SIG-M5 treated with dmso at 0.1 percent for 504 hours (cell line): Measurements from ENCODE around the gene PCBP4.

Experiments used
- DNase-seq: peaks from one replicate; lab custom pipeline; 2025; ENCODE audit not compliant: unreplicated experiment; lab: John Stamatoyannopoulos, UW

Gene PCBP4

DNA sequence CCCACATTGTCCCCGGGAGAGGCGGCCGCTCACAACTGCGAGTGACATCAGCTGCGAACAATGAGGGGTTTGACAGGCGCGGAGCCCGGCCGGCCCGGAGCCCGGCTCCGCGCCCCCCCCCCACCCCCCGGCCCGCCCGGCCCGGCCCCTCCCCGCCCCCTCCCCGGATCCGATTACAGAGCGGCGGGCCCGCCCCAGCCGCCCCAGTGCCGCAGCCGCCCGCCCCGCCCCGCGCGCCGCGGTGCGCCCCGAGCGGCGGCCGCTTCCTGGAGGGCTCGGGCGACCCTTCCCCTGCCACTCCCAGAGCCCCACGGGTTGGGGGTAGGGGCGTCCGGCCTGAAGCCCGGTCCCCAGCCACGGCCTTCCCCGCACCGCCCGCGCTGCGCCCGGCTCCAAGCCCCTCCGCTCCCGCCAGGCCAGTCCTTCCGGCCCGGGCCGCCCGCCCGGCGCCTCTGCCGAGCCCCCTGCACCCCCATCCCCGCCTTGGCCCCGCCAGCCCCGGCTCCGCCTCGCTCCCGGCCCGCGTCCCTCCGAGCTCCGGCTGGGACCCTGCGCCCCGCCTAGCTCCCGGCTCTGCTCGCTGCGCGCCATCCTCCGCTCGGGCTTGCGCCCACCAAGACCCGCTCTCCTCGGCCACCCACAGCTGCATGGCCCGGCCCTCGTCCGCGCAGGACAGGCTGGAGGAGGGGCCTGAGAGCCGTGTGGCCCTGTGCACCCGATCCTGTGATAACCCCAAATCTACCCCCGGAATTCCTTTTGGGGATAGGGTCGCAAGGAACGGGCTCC, at the start of gene PCBP4:
Gene PCBP4 (minus strand): TSS at position 71 of the 786 bp plus-strand sequence. CDS start 6,214 bp downstream, outside the sequence.
- DNase-seq = no peak

DNA sequence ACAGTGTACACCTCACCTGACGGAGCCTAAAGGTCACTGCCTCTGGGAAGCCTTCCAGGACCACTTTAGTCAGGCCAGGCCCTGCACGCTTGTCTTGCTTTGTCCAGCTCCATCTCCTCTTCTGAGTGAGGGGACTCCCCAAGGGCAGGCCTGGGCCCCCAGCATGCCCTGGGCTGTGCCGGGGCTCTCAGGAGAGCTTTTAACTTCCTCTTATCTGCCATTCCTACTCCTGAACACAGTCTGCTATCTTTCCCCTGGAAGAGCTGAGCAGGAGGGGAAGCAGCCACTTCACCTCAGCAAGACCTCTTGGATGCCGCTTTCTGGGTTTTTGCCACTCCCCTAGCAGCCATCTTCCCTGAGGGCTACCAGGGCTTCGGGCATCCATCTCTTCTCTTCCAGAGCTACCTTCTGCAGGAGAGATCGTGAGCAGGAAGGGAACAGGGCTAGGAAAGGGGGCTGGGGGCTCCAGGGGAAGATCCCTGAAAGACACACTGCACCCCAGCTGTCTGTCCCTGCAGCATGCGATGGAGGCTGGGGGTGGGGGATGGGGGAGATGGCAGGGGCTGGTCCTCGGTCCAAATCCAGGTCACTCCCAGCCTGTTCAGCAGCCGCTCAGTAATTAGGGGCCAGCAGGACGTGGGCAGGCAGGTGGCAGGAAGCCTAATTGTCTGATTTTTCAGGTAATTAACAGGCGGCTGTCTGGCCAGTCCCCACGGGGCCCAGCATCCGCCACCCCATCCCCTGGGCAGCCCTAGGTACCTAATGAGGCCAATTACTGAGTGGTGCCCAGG, 48.4 kb upstream of the PCBP4 start:
- no peak for DNase-seq

DNA sequence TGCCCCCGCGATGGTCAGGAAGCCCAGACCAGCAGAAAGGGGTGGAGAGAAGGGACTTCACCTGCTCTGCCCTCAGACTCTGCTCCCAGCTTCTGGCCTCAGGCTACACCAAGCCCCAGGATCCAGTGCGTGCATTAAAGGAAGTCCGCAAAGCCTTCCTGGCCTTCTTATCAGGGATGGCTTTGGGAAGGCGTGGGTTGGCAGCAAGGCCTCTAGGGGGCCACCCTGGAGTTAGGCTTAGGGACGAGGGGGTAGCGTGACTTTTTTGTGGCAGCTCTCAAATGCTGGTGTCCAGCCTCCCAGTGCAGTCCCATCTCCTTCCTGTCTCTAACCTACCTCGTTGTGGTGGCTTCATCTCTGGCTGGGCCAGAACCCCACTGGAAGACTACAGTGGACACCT, 47.4 kb upstream of the PCBP4 start:
- peak; percentile 13 for DNase-seq

DNA sequence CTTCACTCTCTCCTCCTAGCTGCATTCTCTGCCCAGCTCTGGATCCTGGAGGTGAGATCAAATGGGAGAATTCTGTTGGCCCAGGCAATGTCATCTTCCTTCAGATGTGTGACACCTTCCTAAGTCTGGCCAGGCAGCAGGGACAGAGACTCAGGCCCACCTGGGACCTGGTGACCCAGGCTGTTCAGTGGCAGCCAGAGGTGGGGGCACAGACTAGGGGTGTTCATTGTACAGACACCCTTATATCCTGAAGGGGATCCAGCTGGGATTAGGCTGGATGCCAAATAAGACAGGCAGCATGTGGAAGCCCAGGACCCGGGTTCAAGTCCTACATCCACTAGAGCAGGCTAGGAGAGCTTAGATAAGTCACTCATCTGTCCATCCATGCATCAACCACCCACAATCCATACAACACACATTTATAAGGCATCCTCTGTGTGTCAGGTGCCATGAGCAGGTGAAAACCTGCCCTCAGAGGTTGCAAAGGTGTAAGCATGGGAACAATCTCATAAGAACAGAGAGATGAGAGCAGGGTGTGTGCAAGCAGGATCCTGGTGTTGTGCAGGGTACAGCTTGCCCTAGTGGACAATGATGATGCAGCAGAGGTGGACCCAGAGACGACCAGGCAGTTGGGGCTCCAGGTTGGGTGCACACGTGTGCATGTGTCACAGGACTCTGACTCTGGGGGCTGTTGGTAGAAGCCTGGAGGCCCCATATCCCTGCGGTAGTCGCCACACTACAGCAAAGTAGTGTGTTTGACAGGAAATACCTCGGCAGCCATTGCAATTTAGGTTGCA, 46.7 kb upstream of the PCBP4 start:
- DNase-seq = no peak

DNA sequence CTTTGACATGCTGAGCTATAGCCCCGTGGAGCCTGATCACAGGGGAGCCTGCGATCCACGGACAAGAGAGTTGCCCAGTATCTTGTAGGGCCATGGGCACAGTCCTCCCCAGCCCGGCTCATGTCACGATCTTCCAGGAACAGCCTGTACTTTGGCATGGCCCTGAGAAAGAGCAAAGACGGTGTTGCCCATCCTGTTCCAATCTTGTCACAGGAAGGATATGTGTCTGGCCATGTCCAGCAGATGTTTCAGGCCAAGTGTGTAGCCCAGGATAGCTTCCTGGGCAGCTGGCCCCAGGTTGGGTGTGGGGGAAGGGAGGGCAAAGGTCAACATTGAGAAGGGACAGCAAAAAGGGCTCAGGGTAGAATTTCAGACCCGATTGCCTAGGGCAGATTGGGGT, 45.4 kb upstream of the PCBP4 start:
- no peak for DNase-seq

DNA sequence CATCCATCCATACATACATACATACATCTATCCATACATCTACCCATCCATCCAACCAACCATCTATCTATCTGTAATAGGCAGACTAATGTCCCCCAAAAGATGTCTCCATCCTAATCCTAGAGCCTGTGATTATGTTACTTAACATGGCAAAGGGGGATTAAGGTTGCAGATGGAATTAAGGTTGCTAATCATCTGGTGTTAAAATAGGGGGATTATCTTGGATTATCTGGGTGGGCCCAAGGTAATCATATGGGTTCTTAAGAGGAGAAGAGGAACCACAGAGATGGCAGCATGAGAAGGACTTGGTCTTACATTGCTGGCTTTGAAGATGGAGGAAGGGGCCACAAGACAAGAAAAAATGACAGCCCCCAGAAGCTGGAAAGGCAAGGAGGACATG, 43.2 kb upstream of the PCBP4 start:
- no peak for DNase-seq

DNA sequence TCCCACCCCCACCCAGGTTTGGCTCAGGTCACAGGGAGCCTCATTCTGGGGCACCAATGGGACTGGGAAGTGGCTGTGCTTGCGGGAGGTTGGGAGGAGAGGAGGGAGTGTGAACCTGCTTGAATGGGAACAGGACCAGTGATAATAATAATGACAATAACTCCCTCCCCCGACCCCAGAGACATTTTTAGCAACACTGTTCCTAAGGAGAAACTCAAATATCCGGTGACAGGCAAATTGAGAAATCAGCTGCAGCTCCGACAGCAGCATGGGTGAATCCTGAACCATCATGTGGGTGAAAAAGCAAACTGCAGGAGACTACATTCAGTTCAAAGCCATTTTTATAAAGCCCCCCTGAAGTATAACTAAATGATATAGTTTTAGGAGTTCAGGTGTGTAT, 40.0 kb upstream of the PCBP4 start:
- DNase-seq = peak; percentile 74

DNA sequence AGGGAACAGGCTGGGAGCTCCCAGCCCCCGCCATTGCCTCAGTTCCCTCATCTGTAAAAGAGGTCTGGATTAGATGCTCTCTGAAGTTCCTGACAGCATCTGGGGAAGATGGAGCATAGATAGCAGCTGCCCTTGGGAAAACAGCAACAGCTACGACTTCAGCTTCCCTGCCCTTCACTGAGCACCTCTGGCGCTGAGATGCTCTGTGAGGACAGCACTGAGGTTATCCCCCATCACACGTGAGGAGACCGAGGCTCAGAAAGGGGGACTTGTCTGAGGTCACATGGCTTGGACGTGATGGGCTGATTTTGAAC, 39.5 kb upstream of the PCBP4 start:
- no peak for DNase-seq

DNA sequence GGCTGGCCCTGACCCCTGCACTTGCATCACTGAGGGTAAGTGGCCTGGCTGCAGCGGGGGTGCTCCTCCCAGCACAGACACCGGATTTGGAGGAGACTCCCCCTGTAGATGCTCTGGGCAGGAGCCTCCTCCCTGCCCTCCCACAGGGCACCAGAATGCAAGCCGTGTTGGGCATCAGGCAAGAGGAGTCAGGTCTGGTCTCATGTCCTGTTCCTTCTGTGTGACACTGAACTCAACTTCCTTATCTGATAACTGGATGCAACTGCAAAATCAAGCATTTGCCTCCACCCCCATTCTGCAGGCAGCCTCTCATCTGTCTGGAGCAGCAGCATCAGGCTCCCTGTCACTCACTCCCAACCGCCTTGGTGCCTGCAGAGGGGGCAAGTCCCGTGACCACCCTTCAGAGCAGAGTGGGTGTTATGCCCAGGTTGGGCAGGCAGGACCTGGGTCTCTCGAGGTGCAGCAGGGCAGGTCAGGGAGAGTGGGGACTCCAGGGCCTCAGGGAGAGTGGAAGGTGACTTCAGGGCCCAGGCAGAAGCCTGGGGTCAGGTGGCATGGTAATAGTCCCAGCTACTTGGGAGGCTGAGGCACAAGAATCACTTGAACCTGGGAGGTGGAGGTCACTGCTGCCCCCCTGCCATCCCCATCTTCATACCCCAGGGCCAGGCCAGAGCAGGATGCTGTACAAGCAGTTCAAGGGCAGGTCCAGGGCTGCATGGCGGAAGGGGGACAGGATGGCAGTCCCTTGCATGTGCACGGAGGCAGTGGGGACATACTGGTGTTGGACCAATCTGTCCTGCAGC, 39.0 kb upstream of the PCBP4 start:
- DNase-seq = peak; percentile 45

DNA sequence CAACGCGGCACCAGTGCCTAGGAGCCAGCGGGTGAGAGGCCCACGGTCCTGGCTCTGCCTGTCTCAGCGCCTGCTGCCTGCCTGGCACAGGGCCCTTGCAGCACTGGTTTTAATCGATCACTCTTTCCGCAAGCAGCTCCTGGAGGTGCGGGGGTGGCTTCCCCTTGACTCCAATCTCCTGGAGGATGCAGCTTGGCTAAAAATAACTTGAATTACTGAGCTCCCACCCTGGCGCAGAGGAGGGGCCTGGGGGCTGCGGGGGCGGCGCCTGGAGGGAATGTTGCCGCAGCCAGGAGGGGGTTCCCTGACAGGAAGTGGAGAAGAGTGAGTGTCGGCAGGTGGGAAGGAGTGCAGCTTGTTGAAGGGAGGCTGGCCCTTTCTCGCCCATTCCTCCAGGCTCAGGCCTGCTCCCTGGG, 38.3 kb upstream of the PCBP4 start:
- DNase-seq = no peak

DNA sequence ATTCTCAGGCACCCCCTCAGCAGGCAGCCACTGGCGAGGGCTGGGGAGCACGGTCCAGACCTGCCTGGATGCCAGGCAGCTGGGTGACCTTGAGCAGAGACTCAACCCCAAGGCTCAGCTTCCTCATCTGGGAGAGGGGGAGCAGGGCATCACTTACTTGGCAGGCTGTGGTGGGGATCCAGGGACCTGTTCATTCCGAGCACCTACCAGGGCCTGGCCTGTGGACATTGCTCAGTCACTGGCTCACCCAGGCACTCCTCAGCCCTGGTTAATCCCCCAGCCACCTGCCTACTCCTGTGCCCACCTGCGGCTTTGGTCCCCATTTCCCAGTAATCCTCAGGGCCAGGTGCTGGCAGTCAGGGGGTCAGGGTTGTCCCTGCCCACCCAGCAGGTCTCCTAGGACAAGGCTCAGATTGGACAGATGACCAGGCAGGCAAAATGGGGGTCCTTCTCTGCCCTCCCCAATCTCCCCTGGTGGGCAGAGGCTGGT, 37.7 kb upstream of the PCBP4 start:
- no peak for DNase-seq

DNA sequence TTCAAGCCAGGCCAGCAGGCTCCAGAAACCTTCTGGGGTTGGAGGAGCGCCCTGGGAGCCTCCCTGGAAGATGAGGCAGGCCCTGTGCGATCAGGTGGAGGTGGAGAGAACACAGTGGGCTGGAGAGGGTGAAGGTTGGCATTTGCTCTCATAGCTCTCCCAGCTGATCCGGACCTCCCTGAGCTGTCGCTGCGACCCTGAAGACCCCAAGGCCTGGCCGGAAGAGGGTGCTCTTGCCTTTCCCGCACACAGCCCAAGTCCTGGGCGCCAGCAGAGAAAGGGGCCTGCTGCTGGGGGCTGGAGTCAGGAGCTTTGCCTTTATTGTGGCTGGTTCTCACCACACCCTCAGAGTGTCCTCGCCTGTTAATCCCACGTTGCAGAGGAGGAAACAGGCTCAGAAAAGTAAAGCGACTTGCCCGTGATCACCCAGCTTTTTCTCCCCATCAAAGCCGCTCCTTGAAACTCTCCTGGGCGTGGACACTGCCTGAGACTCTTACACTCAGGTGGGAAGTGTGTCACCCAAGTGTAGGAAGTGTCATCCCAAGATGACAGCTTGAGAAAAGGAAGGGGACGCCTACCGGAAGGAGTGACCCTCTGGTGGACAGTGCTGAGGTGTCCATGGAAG, 37.0 kb upstream of the PCBP4 start:
- peak; percentile 16 for DNase-seq

DNA sequence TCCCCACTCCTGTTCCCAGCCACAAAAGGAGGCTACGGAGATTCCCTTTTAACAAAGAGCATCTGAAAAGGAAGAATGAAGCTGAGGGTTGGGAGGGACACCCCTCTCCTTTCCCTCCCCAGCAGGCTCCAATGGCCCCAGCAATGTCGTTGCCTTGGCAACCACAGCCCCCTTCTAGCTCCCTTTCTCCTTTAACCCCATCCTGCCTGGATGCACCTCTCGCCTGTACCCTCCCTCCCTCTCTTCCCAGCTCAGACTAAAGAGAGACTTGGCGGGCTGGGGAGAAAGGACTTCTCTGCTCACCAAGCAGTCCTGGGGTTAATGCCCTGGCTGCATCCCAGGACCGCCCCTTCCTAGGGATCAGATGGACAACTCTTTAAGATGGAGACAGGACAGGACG, 35.5 kb upstream of the PCBP4 start:
- no peak for DNase-seq

DNA sequence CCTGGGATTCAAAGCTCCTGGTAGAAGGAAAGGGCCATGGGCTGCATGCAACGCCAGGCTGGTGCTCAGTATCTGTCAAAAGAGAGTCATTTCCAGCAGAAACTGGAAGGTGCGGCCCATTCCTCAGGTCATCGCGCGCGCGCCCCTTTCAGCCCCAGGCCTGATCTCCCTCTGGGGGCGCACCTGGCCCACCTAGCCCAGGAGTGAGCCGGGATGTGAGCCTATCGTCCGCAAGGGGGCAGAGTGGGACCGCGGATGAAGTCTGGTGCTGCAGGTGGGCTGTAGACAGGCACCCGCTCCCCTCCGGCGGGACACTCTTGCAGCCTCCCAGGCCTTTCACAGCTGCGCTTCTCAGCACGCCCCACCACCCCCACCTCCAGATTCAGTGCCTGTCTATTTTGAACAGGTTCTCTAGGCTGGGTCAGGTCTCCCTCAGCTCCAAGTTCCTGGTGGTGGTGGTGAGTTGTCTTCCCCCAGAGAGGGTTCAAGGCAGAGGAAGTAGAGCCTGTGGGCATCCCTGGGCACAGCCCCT, 34.3 kb upstream of the PCBP4 start:
- DNase-seq = peak; percentile 59

DNA sequence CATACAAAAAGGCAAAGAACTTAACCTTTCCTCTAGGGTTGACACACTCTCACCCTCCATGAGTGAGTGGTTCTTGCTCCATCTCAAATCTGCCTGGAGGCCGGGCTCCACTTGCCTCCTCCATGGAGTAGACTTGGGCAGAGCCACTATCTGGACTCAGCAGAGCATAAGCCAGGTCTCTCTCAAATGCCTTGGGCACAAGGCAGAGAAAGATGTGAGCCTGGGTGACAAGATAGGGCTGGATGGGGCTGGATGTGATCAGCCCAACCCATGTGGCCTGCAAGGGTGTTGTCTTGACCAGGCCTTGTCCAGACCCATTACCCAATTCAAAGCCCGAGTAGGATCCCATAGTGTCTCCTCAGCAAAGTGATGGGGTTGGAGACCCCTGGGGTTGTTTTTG, 32.6 kb upstream of the PCBP4 start:
- no peak for DNase-seq

DNA sequence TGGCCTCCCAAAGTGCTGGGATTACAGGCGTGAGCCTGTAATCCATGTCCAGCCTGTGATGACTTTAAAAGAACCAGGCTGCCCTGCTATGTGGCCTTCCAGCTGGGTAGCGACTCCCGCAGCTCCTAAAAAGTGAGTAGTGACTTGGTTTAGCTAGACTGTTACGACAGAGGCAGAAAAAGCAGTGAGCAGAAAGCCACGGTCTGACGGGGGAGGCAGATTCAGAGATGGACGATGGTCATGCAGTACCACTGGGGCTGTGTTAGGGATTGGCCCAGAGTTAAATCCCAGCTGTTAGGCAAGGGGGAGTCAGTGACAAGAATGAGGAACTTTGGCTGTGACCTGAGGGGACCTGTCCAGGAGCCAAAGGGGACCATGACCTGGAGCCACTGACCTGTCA, 31.5 kb upstream of the PCBP4 start:
- DNase-seq = no peak

DNA sequence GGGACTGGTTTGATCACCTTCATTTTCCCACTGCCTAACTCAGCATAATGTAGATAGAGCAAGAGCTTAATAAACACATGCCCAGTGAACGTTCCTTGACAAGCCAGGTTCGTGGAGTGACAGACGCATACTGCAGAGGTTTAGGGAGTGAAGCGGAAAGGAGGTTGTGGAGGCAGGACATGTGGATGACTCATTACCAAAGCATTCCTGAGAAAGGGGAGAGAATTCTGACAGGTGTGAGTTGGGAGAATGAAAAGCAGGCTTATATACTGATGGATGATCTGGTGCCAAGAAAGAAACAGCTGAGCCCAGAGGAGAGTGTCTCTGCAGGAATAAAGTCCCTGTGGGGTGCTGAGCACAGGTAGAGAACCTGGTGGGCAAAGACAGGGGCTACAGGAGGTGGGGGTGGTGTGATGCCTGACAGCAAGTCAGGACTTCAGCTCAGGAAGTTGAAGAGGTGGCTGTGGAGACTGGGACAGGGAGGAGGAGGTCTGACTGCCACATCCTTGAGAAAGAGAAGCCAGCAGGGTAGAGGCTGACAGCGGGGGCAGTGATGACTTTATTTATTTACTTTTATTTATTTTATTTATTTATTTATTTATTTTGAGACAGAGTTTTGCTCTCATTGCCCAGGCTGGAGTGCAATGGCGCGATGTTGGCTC, 30.8 kb upstream of the PCBP4 start:
- no peak for DNase-seq

DNA sequence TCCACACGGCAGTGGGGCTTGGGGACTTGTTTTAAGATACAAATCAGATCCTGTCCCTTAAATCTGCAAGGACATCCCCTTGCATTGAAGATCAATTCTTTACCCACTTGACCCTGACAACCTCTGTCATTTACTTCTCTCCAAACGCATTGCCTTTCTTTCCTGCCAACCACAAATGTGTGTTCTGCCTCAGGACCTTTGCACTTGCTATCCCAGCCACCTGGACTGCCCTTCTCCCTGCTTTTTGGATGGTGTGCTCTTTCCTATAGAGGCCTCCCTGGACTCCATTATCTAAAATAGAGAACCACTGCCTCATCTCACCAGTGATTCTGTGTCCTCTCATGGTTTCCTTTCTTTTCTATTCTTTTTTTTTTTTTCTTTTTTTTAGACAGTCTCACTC, 29.9 kb upstream of the PCBP4 start:
- DNase-seq = no peak

DNA sequence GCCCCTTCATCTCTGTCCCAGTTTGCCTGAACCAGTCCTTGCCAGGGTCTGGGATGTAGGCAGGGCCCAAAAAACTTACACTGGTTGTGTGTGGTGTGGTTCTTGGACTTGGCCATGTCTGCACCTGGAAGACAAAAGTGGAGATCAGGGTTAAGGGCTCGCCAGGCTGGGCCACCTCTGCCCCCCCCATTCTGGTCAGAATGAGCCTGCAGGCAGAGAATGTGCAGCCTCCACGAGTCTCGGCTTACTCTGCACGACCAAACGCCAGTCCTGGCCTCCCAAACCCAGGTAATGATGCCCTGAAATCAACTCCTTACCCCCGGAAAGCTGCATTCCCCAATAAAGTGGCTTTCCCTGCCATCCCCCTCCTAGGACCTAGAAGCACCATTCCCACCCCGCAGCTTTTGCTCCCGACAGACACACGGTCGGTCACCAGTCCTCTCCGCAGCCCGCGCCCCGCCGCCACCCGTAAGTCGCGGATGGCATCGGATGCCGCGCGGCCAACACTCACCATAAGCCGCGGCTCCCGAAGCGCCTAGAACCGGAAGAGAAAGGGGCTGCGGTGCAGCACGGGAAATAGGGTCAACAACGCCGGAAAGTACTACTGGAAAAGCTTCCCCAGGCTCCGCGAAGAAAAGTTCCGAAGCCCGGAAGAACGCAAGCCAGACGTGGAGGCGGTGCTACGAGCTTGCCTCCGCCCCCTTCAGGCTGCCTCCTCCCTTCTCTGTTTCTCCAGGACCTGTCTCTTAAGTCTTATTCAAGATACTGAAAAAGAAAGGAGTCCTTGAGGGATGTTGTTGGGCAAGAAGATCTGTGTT, 28.3 kb upstream of the PCBP4 start, which contains the start of gene RPL29:
Gene RPL29 (minus strand): TSS at position 550 of the 818 bp plus-strand sequence. CDS start 434 bp downstream, at position 116.
- peak; percentile 99 for DNase-seq
